Renal pelvis (tissue), 4 donors: ENCODE results near the gene VWA8. TPM values are rescaled to one million over a fixed set of nuclear protein-coding genes. Genes with fewer than 3 reads are reported as not detected.
"Not testable (repeated sequence)": the region's sequence is repeated elsewhere in the genome, so short reads cannot be mapped to it uniquely, and the experiment has no call there.

Source experiments
- DNase-seq: peaks from one replicate; pipeline ENCODE4 v3.0.0-alpha.2; 2013
- polyA plus RNA-seq, 3 donors: library from polyadenylated mRNA; unstranded; fragments of 120-200 nt; gene quantifications; one replicate each; pipeline ENCODE4 v1.2.1, GENCODE V29; 2013; ENCODE audit not compliant: insufficient read length in 3 of 3

The VWA8 gene
- polyA plus RNA-seq, 3 donors: 19.0 to 21.1 (median 19.0) TPM

GRCh38 chr13:41745496-41745895 is 215.4 kb downstream of the VWA8 start:
- DNase-seq: not testable (repeated sequence)

GRCh38 chr13:41742917-41743552 is 217.9 kb downstream of the VWA8 start:
- no peak for DNase-seq

GRCh38 chr13:41740479-41740878 is 220.4 kb downstream of the VWA8 start:
- DNase-seq: no peak

- no peak for DNase-seq
These were observed 238.0 kb downstream of the VWA8 start for GRCh38 chr13:41722684-41723535.

- DNase-seq: no peak
These were observed 239.9 kb downstream of the VWA8 start for GRCh38 chr13:41720839-41721561.

DNA sequence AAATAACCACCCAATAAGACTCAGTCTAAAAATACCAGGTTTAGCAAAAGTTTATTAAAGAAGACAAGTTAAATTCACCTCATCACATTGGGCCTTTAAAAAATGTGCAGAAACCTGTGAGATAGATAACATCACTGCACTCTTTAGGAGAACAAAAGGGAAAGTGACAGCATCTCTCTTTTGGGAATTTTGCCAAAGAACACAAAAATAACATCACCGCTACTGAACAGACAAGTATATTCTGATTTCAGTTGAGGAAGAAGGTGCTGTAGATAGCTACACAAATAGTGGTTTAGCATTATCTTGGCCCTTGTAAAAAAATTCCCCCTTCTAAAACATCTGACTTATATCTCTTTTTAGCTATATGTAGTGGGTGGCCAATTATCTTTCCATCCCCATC is 244.7 kb downstream of the VWA8 start:
- no peak for DNase-seq

- DNase-seq: no peak
These were observed 247.5 kb downstream of the VWA8 start for GRCh38 chr13:41713405-41713804.

DNA sequence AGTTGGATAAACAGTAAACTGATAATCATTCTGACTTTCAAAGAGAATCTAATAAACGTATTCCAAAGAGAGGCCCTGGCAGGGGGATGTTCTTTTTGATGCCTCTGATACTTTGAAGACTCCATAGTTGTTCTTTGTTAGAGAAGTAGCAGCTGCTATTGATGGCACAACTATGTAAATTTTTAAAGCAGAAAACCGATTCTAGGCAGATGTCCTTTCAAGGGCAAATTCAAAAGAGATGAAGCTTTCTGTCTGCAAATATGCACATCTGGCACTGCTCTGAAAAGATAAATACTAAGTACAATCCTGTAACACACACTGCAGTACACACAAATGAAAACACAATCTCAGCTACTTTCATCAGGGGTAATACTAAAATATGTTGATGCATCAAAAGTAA is 250.1 kb downstream of the VWA8 start:
- DNase-seq: no peak

GRCh38 chr13:41709511-41709910 is 251.4 kb downstream of the VWA8 start:
- no peak for DNase-seq

- DNase-seq: no peak
These were observed 252.2 kb downstream of the VWA8 start for GRCh38 chr13:41708713-41709112.

DNA sequence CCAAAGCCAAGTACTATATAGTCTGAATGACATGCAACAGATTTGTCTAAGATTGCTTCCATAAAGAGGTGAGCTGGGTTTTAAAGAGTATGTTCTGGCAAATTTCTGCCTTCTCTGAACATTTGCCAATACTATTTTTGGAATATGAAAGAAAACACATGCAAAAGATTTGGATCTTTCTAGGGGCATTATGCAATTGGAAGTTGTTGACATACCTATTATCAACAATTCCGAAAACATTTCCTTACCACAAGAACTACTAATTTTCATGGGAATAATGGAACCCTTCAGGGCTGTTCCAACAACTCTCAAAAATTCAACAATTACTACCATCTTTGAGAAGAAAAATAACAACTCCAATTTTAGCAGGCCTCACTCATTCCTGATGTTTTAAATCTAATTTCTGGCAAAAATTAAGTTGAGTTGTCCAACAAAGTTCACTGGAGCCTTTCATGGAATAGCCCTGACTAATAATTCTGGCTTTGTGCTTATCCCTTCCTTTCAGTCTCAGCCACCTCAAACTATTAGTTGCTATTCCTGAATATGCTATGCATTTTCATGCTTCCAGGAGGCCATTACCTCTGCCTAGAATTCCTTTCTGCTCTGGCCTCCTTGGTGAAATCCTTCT is 253.6 kb downstream of the VWA8 start:
- no peak for DNase-seq

GRCh38 chr13:41706152-41706551 is 254.8 kb downstream of the VWA8 start:
- DNase-seq: no peak

GRCh38 chr13:41702540-41702939 is 258.4 kb downstream of the VWA8 start:
- DNase-seq: no peak

GRCh38 chr13:41701676-41702075 is 259.2 kb downstream of the VWA8 start:
- DNase-seq: no peak

DNA sequence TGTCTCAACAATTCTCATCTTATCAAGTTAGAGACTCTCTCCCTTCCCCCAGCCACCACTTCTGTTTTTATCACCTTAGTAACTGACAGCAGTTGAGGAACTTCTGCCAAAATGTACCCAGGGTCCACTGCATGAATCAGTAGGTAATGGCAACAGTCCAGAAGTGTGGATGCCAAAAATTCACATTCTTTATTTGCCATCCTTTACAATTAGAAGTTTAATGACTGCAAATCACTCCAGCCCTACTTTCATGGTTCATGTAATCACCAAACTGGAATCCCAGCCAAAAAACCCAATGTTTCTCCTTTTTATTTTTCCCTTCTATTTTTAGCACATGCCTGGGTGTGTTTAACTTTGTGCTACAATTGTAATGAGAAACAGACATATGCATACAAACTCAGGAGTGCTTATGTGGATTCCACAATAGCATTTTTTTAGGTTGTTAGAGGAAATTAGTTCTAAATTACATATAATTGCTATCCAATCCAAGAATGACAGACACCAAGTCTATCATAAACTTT is 260.1 kb downstream of the VWA8 start:
- no peak for DNase-seq

GRCh38 chr13:41699759-41700158 is 261.1 kb downstream of the VWA8 start:
- DNase-seq: no peak

DNA sequence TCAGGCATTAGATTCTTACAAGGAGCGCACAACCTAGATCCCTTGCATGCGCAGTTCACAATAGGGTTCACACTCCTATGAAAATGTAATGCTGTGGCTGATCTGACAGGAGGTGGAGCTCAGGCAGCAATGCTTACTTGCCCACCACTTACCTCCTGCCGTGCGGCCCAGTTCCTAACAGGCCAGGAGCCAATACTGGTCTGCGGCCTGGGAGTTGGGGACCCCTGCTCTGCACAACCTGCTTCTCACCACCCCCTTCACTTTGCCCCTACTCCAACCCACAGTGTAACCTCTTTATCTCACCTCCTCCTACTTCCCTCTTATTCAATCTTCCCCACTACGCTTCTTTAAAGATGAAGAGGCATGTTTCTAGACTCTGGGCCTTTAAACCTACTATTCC is 263.3 kb downstream of the VWA8 start:
- DNase-seq: no peak

GRCh38 chr13:41696163-41697003 is 264.5 kb downstream of the VWA8 start:
- DNase-seq: no peak

GRCh38 chr13:41694545-41695301 is 266.2 kb downstream of the VWA8 start:
- DNase-seq: peak; percentile 90

- DNase-seq: no peak
These were observed 267.5 kb downstream of the VWA8 start for GRCh38 chr13:41693434-41693833.
